Duodenal mucosa (tissue), 2 donors: Measurements from ENCODE around the gene CAMTA1.

Experiments used
- H3K27ac ChIP-seq: one replicate; pipeline ENCODE4 v1.7.0; 2013; ENCODE audit warnings: low read depth, low read length
- H3K27me3 ChIP-seq, 2 donors: one replicate each; pipeline ENCODE4 v1.7.0; 2013; ENCODE audit warnings: low read length in 2 of 2, control low read depth in 1 of 2; ENCODE audit not compliant: insufficient read depth in 2 of 2, control insufficient read depth in 1 of 2
- H3K36me3 ChIP-seq, 2 donors: one replicate each; pipeline ENCODE4 v1.7.0; 2013; ENCODE audit warnings: low read length in 2 of 2, control low read depth in 1 of 2; ENCODE audit not compliant: insufficient read depth in 2 of 2, control insufficient read depth in 1 of 2
- H3K4me1 ChIP-seq, 2 donors: one replicate each; pipeline ENCODE4 v1.7.0; 2013; ENCODE audit warnings: low read length in 2 of 2, control low read depth in 1 of 2; ENCODE audit not compliant: insufficient read depth in 2 of 2, control insufficient read depth in 1 of 2
- H3K4me3 ChIP-seq, 2 donors: one replicate each; pipeline ENCODE4 v1.7.0; 2013; ENCODE audit warnings: low read length in 2 of 2, low read depth in 1 of 2
- H3K9ac ChIP-seq, 2 donors: one replicate each; pipeline ENCODE4 v1.7.0; 2013; ENCODE audit warnings: low read length in 2 of 2, low read depth in 1 of 2
- H3K9me3 ChIP-seq, 2 donors: one replicate each; pipeline ENCODE4 v1.7.0; 2013; ENCODE audit warnings: low read length in 2 of 2, control low read depth in 1 of 2; ENCODE audit not compliant: control insufficient read depth in 1 of 2

Gene CAMTA1

GRCh38 chr1:6779089-6779805 lies 6.0 kb upstream of the CAMTA1 start:
- no peak overlapping the region for H3K27ac ChIP-seq
- H3K9ac ChIP-seq: no peak overlapping the region
- H3K4me1 ChIP-seq: peaks cover 0 to 11% of the 10 kb centered on the region in 2 donors
- H3K4me3 ChIP-seq: no peak overlapping the region
- no peaks in the 10 kb centered on the region for H3K27me3 ChIP-seq
- peaks cover 0 to 8% of the 10 kb centered on the region in 2 donors for H3K9me3 ChIP-seq
- no peaks in the 10 kb centered on the region for H3K36me3 ChIP-seq

DNA sequence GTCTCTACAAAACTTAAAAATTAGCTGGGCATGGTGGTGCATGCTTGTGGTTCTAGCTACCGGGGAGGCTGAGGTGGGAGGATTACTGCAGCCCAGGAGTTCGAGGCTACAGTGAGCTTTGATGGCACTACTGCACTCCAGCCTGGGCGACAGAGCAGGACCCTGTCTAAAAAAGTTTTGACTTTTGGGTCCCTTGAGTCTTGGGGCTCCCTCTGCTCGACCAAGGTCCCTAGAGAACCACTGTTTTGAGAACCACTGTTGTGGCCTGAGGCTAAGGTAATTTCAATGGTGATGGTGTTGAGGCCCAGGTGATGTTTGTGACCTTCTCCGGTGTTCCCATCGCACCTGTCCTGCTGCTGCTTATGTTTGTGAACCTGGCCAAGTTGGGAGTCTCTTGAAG lies 3.1 kb upstream of the CAMTA1 start:
- no peak overlapping the region for H3K27ac ChIP-seq
- H3K9ac ChIP-seq: no peak overlapping the region
- H3K9me3 ChIP-seq: no peaks in the 10 kb centered on the region
- H3K4me3 ChIP-seq: no peak overlapping the region
- H3K4me1 ChIP-seq: peaks cover 11 to 21% of the 10 kb centered on the region in 2 donors
- H3K36me3 ChIP-seq: no peaks in the 10 kb centered on the region
- no peaks in the 10 kb centered on the region for H3K27me3 ChIP-seq

DNA sequence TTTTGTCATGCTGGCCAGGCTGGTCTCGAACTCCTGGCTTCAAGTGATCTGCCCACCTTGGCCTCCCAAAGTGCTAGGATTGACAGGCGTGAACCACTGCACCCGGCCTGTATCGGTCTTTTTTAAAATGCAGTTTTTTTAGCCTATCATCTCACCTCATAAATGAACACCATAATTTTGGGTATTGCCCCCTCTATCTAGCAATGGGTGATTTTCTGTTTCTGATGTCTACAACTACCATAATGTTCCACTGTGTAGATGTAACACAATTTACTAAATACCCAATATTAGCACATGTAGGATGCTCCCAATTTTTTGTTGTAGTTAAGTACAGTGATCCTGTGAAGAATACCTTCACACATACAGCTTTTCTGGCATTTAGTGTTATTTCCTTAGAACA lies 2.0 kb upstream of the CAMTA1 start:
- Histone ChIP-seq H3K4me1 (peaks cover 12 to 21% of the 10 kb centered on the region in 2 donors), H3K4me3 (peak overlapping the region; percentile 0 to 90), H3K9ac (peak overlapping the region; percentile 82 to 89), H3K36me3 (peaks cover 0 to 4% of the 10 kb centered on the region in 2 donors), H3K9me3 (no peaks in the 10 kb centered on the region), H3K27me3 (no peaks in the 10 kb centered on the region), H3K27ac (no peak overlapping the region)

DNA sequence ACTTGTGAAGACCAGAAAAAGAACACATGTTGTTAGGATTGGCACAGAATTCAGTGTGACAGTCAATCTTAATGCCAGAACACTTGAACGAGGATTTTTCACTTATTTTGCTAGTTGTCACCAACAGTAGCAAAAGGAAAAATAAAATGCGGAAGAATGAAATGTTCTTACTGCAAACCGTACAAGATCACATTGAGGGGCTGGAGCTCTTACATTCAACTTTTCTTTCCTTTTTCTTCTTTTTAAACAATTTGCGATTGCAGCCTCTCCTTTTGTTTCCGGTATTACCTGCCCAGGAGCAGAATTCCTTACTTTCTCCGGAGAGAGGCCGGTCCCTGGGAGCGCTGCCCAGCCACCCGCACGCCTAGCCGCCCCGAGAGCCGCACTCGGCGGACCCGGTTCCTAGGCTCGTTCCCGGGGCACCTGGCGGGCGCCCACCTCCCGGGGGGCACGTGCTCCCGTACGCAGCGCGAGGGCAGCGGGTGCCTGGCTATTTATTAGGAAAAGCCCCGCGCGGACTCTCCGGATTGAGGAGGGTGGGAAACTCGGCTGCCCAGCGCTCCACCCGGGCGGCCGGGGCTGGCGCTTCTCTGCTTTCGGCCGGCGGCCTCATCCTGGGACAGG lies 1.2 kb upstream of the CAMTA1 start:
- peak overlapping the region; percentile 82 to 89 for H3K9ac ChIP-seq
- no peaks in the 10 kb centered on the region for H3K9me3 ChIP-seq
- H3K36me3 ChIP-seq: peaks cover 0 to 4% of the 10 kb centered on the region in 2 donors
- peaks cover 17 to 21% of the 10 kb centered on the region in 2 donors for H3K4me1 ChIP-seq
- H3K4me3 ChIP-seq: peak overlapping the region; percentile 78 to 90
- H3K27ac ChIP-seq: peak overlapping the region; percentile 99
- no peaks in the 10 kb centered on the region for H3K27me3 ChIP-seq

- H3K4me3 ChIP-seq: peak overlapping the region; percentile 78 to 90
- no peaks in the 10 kb centered on the region for H3K27me3 ChIP-seq
- peak overlapping the region; percentile 82 to 89 for H3K9ac ChIP-seq
- peaks cover 0 to 4% of the 10 kb centered on the region in 2 donors for H3K36me3 ChIP-seq
- H3K9me3 ChIP-seq: no peaks in the 10 kb centered on the region
- peaks cover 17 to 21% of the 10 kb centered on the region in 2 donors for H3K4me1 ChIP-seq
- peak overlapping the region; percentile 99 for H3K27ac ChIP-seq
Measured at GRCh38 chr1:6784560-6785317, 515 bp upstream of the CAMTA1 start.

- Histone ChIP-seq H3K9me3 (no peaks in the 10 kb centered on the region), H3K9ac (peak overlapping the region; percentile 53 to 66), H3K4me3 (peak overlapping the region; percentile 78 to 92), H3K27me3 (no peaks in the 10 kb centered on the region), H3K4me1 (peaks cover 17 to 21% of the 10 kb centered on the region in 2 donors), H3K36me3 (peaks cover 0 to 4% of the 10 kb centered on the region in 2 donors), H3K27ac (peak overlapping the region; percentile 13)
Measured at GRCh38 chr1:6785728-6786505, 663 bp downstream of the CAMTA1 start.

- no peaks in the 10 kb centered on the region for H3K27me3 ChIP-seq
- H3K36me3 ChIP-seq: peaks cover 4 to 9% of the 10 kb centered on the region in 2 donors
- H3K4me1 ChIP-seq: peaks cover 15 to 17% of the 10 kb centered on the region in 2 donors
- no peak overlapping the region for H3K27ac ChIP-seq
- no peak overlapping the region for H3K9ac ChIP-seq
- no peaks in the 10 kb centered on the region for H3K9me3 ChIP-seq
- no peak overlapping the region for H3K4me3 ChIP-seq
Measured at GRCh38 chr1:6788946-6789345, 3.7 kb downstream of the CAMTA1 start.

DNA sequence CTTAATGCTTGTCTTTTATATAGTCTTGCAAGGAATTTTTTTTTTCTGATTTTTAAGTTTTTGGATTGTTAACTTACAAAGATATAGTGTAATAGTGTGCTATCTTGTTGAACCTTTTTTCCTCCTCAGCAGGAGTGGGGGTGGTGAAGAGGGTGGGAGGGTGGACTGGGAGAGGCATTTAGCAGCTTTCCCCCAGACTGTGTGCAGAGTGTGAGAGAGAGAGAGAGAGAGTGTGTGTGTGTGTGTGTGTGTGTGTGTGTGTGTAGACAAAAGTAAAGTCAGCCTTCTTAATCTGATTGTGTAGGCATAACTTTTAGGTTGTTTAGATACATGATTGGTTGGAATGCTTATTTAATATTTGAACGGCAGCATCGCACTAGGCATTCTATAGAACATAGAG lies 4.9 kb downstream of the CAMTA1 start:
- no peaks in the 10 kb centered on the region for H3K9me3 ChIP-seq
- no peak overlapping the region for H3K9ac ChIP-seq
- H3K4me1 ChIP-seq: peaks cover 17 to 19% of the 10 kb centered on the region in 2 donors
- H3K27ac ChIP-seq: no peak overlapping the region
- no peaks in the 10 kb centered on the region for H3K27me3 ChIP-seq
- no peak overlapping the region for H3K4me3 ChIP-seq
- peaks cover 4 to 9% of the 10 kb centered on the region in 2 donors for H3K36me3 ChIP-seq

GRCh38 chr1:6794164-6794563 lies 8.9 kb downstream of the CAMTA1 start:
- Histone ChIP-seq H3K9me3 (no peaks in the 10 kb centered on the region), H3K4me1 (peaks cover 11 to 13% of the 10 kb centered on the region in 2 donors), H3K9ac (no peak overlapping the region)

More at GRCh38 chr1:6794164-6794563, 8.9 kb downstream of the CAMTA1 start:
- H3K36me3 ChIP-seq: peaks cover 0 to 11% of the 10 kb centered on the region in 2 donors
- H3K4me3 ChIP-seq: no peak overlapping the region
- H3K27me3 ChIP-seq: no peaks in the 10 kb centered on the region
- no peak overlapping the region for H3K27ac ChIP-seq
